Measurements from ENCODE around the gene ACTRT2.

Gene ACTRT2

DNA sequence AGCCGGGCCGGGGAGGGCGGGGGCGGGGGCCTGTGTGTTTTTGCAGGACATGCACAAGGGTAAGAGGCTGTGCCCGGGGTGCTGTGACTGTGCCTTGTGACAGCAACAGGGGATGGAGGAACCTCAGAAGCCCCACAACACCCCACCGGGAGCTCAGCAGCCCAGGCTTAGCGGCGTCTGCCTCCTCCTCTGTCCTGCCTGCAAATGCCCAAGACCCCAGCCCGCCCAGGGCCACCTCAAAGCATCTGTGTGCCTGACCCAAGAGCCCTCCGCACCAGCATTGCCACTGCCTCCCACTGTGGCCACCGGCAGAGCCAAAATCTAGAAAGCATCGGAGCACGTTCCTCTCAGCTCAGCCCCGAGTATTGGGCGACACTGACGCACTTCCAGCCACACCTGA, 2.7 kb upstream of the ACTRT2 start:
- no peak for DNase-seq (ENCODE audit: low read depth)

DNA sequence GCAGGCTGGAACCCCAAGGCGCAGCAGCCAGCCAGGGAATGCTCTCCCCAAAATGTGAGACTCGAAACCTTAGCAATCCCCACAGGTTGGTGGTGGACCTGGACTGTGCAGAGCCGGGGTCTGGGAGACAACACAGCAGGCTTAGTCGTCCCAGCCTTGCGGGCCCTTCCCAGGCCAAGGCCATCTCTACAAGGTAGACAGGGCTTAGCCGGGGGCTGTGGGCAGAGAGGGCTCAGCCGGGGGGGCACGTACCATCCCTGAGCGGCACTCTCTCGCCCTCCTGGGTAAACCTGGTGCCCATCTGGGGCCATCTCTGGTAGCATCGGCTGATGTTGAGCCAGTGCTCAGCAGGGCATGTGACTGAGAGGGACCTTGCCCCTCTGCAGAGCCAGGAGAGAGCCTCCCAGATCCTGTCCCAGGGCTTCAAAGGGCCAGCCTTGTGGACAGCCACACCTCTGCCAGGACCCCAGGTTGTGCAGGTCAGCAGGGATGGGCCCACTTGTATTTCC, 2.2 kb upstream of the ACTRT2 start:
- no peak for DNase-seq (ENCODE audit: low read depth)

DNA sequence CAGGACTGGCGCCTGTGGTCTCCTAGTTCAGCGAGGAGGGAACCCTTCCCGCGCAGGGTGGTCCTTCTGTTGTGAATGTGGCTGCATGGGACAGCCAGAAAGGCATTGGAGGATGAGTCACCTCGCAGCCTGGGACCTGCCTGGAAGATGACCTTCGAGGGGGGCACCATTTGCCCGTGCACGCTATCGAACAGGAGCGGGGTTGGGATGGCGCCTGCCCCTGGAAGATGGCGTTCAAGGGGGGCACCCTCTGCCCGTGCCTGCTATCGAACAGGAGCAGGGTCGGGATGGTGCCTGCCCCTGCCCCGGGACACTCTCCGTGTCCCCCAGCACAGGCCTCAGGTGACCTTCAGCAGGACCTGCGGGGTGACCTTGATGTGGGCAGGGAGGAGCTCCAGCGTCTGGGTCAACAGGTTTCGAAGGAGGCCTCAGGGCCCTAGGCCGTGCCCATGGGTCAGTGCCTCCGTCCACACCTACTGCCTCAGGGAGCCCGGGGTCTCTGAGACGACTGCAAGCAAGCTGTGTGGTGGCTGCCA, 1.7 kb upstream of the ACTRT2 start:
- no peak for DNase-seq (ENCODE audit: low read depth)

DNA sequence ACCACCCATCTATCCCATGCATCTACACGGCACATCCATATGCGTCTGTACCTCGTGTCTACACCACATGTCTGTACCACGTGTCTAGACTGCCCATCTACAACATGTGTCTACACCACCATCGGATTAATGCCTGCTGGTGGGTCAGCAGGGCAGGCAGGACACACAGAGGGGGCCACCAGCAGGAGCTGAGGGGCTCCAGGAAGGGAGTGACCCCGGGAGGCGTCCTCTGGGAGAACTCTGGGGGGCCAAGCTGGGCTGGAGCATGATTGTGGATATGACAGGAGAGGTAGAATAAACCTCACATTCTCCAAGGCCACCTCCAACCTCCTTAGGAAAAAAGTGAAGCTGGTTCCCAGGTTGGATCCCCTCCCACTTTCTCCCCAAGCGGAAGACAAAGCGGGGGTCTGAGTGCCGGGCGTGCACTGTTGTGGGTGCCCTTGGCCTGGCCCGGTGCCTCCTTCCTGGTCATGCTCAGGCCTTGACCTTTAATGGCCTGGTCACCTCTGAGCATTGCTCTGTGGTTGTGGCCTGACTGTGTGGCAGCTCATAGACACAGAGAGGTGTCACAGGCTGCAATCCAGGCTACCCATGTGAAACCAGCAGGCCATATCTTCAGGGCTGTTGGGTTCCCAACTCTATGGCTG, 881 bp upstream of the ACTRT2 start:
- DNase-seq (ENCODE audit: low read depth): no peak

DNA sequence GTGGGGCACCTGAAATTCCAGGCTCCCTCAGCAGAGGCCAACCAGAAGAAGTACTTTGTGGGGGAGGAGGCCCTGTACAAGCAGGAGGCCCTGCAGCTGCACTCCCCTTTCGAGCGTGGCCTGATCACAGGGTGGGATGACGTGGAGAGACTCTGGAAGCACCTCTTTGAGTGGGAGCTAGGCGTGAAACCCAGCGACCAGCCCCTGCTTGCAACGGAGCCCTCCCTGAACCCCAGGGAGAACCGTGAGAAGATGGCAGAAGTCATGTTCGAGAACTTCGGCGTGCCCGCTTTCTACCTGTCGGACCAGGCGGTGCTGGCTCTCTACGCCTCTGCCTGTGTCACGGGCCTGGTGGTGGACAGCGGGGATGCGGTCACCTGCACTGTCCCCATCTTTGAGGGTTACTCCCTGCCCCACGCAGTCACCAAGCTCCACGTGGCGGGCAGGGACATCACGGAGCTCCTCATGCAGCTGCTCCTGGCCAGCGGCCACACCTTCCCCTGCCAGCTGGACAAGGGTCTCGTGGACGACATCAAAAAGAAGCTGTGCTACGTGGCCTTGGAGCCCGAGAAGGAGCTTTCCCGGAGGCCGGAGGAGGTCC, 634 bp downstream of the ACTRT2 start:
- no peak for DNase-seq (ENCODE audit: low read depth)

DNA sequence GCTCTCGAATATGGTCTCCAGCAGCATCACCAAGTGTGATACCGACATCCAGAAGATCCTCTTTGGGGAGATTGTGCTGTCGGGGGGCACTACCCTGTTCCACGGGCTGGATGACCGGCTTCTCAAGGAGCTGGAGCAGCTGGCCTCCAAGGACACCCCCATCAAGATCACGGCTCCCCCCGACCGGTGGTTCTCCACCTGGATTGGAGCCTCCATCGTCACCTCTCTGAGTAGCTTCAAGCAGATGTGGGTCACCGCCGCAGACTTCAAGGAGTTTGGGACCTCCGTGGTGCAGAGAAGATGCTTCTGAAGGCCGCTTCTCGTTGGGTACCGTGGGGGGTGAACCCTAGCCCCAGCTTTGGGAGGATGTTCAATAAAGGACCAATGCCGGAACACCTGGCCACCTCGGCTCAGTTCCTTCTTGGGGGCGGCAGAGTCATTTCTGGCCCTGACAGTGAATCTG, 1.3 kb downstream of the ACTRT2 start:
- DNase-seq (ENCODE audit: low read depth): no peak

DNA sequence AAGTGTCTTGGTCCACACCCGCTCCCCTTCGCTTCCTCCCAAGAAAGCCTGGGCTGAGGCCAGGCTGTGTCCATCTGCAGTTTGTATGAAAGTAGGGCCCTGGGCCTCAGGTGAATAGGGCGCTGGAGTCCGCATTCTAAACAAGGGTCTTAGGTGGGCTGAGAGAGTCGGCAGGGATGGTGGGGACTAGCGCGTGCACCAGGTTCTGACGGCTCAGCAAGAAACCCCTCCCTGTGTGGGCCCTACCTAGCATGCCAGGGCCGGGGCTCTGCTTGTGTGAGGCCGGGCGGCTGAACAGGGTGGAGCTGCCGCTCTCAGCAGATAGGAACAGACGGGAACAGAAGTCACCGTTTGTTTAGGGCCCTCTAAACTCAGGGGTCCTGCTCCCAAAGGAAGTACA, 1.7 kb downstream of the ACTRT2 start:
- DNase-seq (ENCODE audit: low read depth): no peak

DNA sequence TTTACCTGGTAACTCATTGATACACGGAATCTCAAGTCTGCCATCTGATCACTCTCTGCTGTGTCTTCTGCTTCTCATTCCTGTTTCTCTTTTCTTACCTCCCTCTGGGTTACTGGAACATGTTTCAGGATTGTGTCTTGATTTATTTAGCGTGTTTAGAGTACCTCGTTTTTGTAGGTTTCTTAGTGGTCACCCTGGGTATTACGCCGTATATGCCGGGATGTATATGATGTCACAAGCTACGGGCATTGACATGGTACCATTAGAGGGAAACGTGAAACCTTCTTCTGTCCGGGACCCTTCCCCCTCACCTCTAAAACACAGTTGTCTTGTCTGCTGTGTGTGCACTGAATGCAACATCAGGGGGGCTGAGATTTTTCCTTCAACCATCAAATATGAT, 2.8 kb downstream of the ACTRT2 start:
- DNase-seq (ENCODE audit: low read depth): no peak

DNA sequence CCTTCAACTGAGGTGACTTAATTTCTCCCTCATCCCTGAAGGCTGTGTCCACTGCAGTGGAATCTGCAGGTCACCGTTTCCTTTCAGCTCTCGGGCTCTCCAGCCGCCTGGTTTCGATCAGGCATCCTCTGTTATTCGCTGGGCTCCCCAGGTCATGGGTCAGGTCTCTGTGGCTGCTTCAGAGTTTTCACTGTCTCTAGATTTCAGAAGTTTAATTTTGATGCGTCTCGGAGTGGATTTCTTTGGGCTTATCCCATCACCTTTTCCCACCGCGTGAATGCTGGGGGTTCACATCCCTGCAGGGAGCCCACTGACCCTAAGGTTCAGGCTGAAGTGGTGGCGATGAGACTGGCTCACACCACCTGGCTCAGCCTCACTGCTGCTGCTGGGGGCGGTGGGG, 3.3 kb downstream of the ACTRT2 start:
- DNase-seq (ENCODE audit: low read depth): no peak

DNA sequence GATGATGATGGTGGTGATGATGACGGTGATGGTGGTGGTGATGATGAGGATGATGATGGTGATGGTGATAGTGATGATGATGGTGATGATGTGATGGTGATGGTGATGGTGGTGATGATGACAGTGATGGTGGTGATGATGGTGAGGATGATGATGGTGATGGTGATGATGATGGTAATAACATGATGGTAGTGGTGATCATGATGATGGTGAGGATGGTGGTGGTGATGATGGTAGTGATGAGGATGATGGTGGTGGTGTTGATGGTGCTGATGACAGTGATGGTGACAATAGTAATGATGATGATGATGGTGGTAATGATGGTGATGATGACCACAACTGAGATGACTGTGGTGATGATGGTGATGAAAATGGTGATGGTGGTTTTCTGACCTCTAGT, 4.9 kb downstream of the ACTRT2 start:
- no peak for DNase-seq (ENCODE audit: low read depth)

DNA sequence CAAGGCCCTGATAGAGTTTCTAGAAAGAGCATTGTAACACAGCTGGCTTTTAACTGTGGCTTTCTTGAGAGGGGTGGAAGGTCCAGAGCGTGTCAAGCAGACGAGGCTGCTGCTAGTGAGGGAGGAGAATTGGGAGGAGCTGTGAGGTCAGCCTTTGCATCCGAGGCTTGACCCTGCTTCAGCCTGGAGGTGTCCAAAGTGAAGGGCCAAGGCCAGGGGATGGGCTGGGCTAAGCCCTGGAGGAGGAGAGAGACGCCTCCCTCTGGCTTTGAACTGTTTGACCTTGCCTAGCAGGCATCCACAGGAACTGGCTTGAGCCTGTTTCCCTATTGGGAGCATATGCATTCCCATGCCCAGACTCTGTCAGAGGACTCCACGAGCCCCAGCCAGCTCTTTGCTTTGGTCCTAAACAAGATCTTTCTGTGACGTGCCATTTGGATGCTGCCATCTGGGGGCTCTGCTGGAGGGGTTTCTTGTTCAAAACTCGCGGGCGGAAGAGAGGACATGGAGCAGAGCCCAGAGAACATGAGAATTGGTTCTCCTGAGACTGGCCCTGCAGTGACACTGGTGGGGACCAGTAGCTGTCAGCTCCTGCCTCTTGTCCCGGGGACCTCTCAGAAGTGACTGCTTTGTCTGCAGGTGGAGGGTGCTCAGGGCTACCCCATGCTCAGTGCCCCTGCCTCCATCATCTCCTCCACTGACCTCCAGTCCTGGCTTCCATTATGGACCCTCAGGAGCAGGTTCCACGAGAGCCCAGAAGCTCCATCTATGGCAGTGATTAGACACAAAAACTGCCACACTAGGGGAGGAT, 5.5 kb downstream of the ACTRT2 start:
- DNase-seq (ENCODE audit: low read depth): no peak

DNA sequence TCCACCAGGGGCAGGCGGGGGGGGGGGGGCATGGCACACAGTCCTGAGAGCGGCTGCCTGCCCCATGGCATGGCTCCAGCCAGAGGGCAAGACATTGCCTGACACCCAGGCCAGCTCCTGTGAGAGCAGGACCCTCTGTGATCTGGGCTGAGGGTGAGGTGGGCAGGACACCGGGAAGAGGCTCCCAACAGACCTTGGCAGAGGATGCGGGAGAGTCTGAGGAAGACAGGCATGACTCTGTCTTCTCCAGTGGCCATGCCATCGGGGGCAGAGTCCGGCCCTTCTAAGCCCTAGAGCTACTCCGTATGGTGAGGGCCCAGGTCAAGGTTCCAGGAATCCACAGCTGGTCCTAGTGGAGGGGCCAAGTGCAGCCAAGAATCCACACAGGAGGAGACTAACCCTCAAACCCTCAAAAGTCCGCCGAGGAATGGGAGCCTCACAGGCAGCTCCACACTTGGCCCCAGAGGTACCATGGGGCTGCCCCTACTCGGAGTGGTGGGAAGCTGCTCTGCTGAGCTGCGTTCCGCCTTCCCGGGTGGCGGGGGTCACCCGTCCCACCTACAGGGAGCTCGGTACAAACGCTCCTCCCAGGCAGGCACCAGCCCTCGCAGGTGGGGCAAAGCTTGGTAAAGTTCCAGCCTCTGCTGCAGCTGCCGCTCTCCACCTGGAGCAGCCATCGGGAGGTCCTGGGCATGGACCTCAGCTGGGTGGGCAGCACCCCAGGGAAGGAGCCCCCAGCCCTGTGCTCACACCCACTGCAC, 6.5 kb downstream of the ACTRT2 start:
- no peak for DNase-seq (ENCODE audit: low read depth)

DNA sequence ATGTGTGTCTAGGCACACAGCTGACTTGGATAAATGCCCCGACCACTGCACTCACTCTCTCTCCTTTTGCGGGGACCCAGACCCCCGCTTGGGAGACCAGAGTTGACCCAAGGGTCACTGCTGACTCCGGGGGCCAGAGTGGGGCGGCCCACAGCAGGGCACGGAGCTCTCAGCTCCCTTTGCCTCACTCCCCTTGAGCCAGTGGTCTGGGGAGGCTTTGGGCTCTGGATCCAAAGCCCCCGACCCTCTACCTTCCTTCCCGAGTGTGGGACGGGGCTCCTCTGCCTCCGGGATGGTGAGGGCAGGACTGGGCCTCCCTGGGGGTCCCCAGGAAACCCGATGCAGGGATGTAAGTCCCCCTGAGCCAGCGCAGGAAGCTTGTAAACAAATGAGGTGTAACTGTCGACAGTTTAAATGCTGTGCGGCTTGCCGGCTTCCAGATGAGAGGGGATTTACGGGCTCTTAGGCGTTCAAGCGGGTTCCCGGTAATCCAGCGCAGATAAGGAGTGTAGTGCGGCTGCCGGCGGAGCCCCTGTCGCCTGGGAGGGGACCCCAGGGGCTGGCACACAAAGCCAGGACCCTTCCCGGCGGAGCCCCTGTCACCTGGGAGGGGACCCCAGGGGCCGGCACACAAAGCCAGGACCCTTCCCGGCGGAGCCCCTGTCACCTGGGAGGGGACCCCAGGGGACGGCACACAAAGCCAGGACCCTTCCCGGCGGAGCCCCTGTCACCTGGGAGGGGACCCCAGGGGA, 7.4 kb downstream of the ACTRT2 start:
- DNase-seq (ENCODE audit: low read depth): no peak

DNA sequence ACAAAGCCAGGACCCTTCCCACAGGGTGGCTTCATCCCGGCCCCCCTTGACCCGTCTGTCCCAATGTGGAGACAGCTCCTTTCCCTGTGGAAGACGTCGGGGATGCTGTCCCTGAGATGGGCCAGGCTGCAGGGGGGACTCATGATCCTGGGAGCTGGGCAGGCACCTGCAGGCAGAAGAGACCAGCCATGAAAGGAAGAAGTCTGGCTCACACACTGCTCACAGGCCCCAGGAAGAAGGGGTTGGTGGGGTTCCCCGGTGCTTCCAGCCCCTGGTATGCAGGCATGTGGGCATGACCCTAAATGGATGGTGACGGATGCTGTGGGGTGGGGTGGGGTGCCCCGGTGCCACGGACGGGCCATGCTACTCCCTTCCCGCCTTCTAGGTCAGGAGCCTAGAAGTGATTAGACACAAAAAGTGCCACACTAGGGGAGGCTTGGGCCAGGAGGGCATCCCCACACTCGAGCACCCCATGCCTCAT, 8.3 kb downstream of the ACTRT2 start:
- no peak for DNase-seq (ENCODE audit: low read depth)

DNA sequence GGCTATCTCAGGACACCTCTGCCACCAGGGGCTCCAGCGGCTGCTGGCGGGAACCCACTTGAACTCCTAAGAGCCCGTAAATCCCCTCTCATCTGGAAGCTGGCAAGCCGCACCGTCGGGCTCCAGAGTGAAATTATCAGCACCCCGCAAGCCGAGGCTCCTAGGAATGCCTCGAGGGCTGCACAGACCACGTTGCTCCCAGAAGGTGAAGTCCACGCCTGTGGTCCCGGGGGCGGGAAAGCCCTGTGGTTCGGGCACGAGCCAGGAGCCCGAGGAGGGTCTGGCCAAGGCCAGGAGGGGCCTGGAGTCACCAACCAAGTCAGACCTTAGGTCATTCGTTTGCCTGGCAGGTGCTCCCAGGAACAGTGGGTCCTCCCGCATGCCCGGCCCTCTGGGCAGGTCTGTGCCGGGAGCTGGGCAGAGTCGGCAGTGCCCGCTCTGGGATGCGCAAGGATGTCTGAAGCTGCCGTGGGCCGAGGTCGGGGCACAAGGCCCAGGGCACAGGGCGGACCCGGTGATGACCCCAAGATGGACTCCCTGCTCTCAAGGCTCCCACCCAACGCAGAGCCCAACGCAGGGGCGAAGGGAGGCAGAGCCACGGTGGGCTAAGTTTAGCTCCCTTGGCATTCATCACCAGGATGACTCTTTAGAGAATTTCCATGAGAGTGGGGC, 8.9 kb downstream of the ACTRT2 start:
- no peak for DNase-seq (ENCODE audit: low read depth)

DNA sequence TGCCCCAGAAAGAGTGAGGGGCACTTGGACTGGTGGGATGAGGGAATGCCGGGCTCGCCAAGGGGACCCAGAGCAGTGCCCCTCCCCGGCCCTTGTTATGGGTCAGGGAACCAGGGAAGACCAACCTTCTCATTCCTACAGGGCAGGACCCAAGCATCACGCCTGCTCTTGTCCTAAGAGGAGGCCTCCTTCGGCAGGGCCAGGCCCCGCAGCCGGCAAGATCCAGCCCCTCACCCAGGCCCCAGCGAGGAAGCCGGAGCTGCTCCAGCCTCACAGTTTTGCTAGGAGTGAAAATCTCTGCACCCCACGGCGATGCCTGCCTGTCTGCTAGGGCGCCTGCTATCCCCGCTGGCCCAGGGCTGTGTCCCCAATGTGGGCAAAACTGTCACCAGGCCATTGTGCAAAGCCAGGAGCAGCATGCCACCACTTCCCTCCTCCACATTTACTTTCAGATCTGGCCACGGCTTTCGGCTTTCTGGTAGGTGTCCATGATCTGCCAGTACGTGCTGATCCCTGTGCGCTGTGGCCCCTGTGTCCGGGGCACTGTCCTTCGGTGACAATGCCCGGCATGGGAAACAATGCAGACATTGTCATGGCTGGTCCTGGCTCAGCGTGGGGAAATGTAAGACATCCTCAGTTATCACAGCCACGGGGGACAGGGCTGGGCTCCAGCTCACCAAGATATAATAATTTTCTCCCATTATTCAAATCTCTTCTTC, 9.6 kb downstream of the ACTRT2 start:
- DNase-seq (ENCODE audit: low read depth): no peak

DNA sequence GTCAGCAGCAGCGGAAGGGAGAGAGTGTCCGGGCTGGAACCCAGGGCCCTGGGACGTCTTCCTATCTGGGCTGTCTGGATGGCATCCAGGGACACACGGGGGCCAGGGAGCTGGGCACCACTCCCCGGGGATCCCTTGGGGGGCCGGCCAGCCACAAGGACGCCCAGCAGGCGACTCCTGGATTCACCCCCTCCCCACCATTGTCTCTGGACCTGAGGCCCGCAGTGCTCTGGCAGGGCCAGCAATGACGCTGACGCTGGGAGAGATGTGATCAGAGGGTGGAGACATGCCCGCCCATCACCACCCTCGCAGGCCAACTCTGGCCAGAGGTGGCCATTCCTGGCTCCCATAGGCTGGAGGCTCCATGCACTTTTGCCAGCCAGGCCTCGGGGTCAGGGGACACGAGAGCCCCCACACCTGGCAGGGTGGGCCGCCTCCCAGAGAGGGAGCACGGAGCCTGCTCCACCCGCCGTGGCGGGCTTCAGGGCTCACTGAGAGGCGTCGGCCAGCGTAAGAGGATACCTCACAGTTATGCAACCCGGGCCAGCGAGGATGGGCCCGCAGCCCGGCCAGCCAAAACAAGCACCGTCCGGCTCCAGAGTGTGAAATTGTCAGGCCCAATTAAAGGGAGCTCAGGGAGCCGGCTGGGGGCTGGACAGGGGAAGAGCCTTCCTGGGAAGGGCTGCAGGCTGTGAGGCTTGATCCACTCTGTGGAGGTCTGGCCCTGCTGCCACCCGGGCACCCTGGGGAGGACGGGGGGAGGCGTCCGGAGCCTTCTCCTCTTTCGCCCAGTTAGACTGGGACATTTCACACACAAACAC, 10.3 kb downstream of the ACTRT2 start:
- DNase-seq (ENCODE audit: low read depth): no peak

DNA sequence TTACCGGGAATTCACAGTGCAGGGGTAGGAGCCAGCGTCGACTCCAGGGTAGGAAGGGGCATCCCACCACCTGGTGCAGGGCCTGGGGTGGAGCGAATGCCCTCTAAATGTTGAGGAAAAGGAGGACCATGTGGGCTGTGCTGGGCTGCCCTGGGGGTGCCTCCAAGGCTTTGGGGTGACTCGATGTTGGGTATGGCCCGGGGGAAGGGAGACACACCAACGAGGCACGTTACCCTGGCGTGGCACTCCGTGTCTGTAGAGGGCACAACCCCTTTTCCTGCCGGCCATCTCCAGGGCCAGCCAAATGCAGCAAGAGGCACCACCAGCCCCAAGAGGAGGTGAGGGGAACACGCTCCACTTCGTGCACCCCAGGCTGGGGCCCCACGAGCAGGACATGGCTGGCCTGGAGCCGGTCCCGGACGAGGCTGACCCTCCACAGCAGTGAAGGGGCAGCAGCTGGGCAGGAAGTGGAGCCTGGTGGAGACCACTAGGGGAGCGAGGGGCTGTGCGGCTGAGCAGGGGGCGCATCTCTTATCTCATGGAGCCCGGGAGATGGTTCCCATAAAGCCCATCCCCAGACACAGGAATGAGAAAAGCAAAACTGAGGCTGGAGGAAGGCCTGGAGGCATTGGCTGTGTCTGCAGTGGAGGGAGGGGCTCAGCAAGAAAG, 11.2 kb downstream of the ACTRT2 start:
- DNase-seq (ENCODE audit: low read depth): no peak

All from T follicular helper cell (primary cell).